Brain microvascular endothelial cell (primary cell): ENCODE results near the gene NLRC3.

Experiments
- DNase-seq: peaks from one replicate; pipeline ENCODE4 v3.0.0-alpha.2; 2020
- H3K27ac ChIP-seq: fragments of 250-450 bp; sonication (Bioruptor Pico); 2 replicates; pipeline ENCODE4 v1.5.1; 2020; ENCODE audit warnings: mild to moderate bottlenecking, moderate library complexity
- H3K27me3 ChIP-seq: fragments of 250-450 bp; sonication (Bioruptor Pico); replicated peaks from 2 replicates; pipeline ENCODE4 v1.5.1; 2020; ENCODE audit warnings: mild to moderate bottlenecking
- H3K36me3 ChIP-seq: fragments of 250-450 bp; sonication (Bioruptor Pico); replicated peaks from 2 replicates; pipeline ENCODE4 v1.5.1; 2020; ENCODE audit warnings: mild to moderate bottlenecking
- H3K4me3 ChIP-seq: 2 replicates; pipeline ENCODE4 v1.5.1; 2011; ENCODE audit warnings: low read depth, mild to moderate bottlenecking, control low read depth, low read length, moderate library complexity
- CTCF ChIP-seq: IDR thresholded peaks from 2 replicates; pipeline ENCODE4 v1.5.1; 2011; ENCODE audit warnings: low read depth, mild to moderate bottlenecking, moderate library complexity, low read length, control low read depth, inconsistent platforms; ENCODE audit errors: missing control alignments
- in situ Hi-C: cut with HindIII; loops from 2 replicates; pipeline ENCODE4 v1.10.0; 2017; ENCODE audit warnings: low sequenced_read_pairs, low pct_ligation_motif_present

The NLRC3 gene

GRCh38 chr16:3587547-3588110 lies 10.4 kb upstream of the NLRC3 start:
- H3K36me3 ChIP-seq, result peaks cover 8% of the 10 kb centered on the region
- DNase-seq, result no peak
- no peak for TF ChIP-seq CTCF
- no peak overlapping the region for H3K4me3 ChIP-seq
- no peaks in the 10 kb centered on the region for H3K27me3 ChIP-seq
- no peak overlapping the region for H3K27ac ChIP-seq
- in situ Hi-C loops, result no loop called here

DNA sequence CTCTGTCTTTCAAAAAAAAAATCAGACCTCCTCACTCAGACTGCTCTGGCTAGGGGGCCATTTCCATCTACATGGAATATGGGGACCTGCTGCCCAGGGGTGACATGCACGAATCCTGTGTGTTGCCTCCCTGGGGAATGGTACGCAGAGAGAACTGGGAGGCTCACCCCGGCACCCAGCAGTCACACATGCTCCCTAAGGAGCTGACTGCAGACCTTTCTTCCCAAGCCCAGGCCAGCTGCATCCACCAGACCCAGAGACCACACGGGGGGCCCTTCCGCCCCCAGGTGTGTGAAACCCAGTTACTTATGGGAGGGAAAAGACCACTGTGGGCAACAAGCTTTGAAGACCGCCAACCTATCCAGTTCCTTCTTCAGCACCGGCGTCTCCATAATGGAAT lies 7.2 kb upstream of the NLRC3 start:
- no peak for DNase-seq
- Histone ChIP-seq H3K27me3 (no peaks in the 10 kb centered on the region), H3K27ac (no peak overlapping the region), H3K36me3 (peaks cover 8% of the 10 kb centered on the region), H3K4me3 (no peak overlapping the region)
- in situ Hi-C loops, result no loop called here
- no peak for TF ChIP-seq CTCF

DNA sequence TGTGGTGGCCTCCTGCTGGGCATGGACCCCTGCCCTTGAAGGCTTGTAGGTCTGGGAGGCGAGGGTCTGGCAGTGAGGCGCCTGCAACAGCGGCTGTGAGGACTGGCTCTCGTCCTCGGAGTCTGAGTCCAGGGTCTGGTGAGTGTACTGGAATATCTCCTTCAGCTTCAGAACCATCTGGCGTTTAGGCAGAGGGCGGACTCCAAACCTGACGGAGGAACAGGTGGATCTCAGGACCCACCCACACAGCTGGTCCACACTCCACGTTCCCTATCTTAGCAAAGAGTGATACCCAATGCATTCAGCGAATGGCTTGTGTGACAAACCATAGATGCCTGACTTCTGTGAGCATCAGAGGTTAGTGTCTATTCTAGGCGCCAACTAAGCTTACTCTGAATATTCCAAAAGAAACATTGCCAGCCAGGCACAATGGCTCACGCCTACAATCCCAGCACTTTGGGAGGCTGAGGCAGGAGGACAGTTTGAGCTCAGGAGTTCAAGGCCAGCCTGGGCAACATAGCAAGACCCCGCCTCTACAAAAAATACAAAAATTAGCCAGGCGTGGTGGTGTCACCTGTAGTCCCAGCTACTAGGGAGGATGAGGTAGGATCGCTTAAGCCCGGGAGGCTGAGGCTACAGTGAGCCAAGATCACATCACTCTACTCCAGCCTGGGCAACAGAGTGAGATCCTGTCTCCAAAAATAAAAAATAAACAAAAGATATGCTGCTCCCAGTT lies 6.3 kb upstream of the NLRC3 start:
- no peak for DNase-seq
- Histone ChIP-seq H3K27me3 (no peaks in the 10 kb centered on the region), H3K4me3 (no peak overlapping the region), H3K27ac (no peak overlapping the region), H3K36me3 (peaks cover 8% of the 10 kb centered on the region)
- in situ Hi-C loops, result no loop called here
- no peak for TF ChIP-seq CTCF

DNA sequence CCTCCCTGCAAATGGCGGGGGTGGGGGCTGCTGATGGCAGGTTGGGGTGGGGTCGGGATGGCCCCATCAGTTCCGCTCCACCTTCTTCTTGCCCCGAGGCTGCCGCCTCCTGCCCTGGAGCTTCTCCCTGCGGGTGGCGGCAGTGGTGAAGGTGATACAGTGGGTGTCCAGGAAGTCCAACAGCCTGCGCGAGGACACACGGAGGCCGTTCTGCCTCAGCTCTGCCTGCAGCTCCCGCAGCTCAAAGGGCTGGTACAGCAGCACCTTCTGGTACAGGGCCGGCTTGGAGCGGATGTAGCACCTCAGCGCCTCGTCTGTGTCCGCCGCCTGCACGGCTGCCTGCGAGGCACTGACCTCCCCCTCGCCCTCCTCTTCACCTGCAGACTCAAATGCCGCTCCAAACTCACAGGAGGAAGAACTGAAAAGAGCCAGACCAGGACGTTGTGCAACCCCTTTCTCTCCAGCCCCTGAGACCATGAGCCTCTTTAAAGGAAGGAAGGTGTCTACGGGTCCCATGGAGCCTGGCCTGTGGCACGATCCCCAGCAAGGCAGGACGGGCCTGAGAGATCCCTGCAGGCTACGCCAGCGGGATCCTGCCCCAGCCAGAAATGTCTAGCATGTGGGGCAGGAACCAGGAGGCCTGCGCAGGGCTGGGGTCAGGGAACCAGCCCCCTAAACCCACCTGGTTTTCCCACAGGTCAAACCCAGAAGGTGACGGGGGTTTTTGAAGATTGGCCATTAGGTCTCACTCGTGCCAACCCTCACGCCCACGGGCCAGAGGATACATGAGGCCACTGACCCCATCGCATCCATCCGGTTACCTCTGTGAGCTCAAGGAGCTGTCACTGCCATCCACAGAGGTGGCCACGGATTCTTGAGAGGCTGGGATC lies 5.3 kb upstream of the NLRC3 start:
- Histone ChIP-seq H3K27ac (no peak overlapping the region), H3K4me3 (no peak overlapping the region), H3K36me3 (peaks cover 8% of the 10 kb centered on the region), H3K27me3 (no peaks in the 10 kb centered on the region)
- in situ Hi-C loops, result no loop called here
- TF ChIP-seq CTCF, result no peak
- DNase-seq, result no peak

DNA sequence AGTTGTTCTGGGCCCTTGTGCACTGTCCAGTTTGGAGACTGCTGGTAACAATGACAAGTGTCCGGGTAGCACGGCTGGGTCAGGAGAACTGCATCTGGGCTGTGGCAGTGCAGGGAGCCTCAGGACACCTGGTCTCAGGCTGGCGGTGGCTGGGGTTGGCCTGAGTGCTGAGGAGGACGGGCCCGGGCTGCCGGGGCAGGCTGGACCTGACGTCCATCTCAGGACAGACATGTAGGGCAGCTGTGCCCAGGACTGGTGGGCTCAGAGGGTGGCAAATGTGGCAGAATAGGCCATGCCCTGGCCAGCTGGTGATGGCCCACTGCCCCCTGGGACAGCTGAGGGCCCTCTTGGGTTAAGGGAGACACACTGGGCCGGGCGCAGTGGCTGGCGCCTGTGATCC lies 4.2 kb upstream of the NLRC3 start:
- no peaks in the 10 kb centered on the region for H3K27me3 ChIP-seq
- no peak overlapping the region for H3K27ac ChIP-seq
- peaks cover 8% of the 10 kb centered on the region for H3K36me3 ChIP-seq
- H3K4me3 ChIP-seq, result no peak overlapping the region
- in situ Hi-C loops, result no loop called here
- no peak for TF ChIP-seq CTCF
- DNase-seq, result no peak
